Activated T-cell treated with anti-CD3 and anti-CD28 coated beads, Interleukin-2, amount 50 U/mL, for 48 hours (primary cell): ENCODE data around the gene ARID2.

ENCODE experiments used
- DNase-seq, 2 experiments: peaks; one replicate each; pipeline ENCODE4 v3.0.0-alpha.2; 2020

ARID2 gene

DNA sequence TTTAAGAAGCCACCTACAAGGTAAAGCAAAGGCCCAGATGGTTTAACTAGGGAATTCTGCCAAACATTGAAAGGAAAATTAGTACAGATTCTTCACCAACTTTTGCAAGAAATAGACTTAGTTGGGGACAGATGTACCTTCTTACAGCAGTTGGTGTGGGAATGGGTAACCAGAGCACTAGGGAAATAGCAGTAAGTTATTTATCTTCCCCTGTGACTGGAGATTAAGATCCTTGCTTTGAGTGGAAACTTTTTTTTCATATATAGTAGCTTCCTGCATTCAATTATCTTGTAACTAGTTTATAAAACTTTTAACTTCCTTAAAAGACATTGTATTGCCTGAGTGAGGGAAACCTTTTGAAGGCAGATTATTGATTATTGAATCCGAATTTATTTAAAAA, 44.2 kb downstream of the ARID2 start:
- no peak for DNase-seq

DNA sequence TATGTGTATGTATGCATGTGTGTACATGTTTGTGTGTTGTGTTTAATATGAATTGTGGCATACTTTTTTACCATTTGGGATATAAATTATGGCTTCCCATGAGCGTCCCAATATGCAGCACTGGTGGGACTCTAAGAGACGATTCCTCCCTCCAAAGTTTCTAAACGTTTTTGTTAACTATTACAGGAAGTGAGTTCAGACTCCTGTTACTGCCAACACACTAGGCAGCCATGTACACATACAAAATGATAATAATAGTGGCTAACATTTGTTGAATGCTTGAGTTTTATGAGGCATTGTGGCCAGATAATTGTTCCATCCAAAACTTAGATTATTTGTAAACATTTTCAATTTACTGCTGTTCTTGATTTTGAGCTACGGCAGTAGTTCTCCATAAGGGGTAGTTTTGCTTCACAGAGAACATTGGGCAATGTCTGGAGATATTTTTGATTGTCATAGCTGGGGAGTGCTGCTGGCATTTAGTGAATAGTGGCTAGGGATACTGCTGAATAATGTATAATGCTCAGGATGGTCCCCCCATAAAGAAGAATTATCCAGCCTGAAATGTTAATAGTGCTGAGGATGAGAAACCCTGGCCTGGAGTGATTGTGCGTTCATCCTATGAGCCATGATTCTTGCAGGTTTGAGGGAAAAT, 45.1 kb downstream of the ARID2 start:
- DNase-seq: no peak

DNA sequence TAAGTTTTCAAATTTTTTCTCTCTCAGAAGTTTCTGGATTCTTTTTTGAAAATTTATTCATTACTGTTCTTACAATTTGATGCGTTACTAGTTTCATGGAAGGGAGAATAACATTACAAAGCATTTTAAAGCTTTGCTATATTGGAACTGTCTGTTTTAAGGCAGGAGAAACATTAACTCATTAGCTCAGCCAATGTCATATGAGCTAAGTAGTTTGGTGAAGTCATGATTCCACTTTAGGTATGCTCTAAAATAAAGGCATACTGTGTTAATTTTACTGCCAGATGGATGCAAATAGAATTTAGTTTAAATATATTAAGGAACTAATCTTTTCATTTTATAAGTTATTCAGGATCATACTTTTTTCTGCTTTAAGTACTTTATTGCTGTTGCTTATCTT, 46.0 kb downstream of the ARID2 start:
- DNase-seq: no peak

DNA sequence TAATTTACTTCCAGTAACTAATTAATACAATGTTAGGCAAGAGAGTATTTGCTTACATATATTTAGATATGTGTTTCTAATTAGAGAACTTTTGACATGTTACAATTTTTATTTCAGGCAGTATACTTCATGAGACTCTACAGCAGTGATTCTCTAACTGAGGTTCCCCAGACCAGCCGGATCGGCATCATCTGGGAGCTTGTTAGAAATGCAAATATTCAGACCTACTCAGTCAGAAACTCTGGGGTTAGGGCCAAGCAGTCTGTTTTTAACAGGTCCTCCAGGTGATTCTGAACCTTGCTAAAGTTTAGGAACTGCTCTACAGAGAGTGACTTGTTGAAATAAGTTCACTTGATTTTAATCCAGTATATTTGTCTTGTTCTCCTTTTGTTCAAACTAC, 46.5 kb downstream of the ARID2 start:
- DNase-seq: no peak

DNA sequence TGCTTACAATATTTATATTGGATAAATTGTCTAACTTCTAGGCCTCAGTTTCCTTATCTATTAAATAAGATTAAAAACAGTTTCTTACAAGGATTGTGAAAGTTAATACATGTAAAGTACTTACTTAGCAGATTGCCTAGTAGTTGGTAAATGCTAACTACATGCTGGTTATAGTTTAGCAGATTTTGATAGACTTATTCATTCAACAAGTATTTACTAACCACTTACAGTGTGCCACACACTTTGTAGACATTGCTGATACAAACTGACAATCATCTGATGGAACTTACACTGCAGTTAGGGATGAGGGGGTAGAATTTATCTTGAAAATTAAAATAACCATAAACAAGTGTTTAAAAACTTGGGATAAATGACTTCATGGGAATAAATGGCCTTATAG, 50.4 kb downstream of the ARID2 start:
- DNase-seq: no peak

DNA sequence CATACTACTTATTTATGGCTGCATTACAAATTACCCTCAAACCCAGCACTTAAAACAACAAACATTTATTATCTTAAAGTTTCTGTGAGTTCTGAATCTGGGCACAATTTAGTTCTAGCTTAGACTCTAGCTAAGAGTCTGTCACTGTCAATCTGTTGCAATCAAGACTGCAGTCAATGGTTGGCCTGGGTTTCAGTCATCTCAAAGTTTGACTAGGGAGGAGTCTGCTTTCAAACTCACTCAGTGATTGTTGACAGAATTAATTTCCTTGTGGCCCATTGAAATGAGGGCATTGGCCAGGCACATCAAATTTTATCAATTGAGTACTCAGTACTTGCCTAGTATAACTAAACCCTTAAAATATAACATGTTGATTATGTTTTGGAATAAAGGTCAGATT, 51.6 kb downstream of the ARID2 start:
- no peak for DNase-seq

DNA sequence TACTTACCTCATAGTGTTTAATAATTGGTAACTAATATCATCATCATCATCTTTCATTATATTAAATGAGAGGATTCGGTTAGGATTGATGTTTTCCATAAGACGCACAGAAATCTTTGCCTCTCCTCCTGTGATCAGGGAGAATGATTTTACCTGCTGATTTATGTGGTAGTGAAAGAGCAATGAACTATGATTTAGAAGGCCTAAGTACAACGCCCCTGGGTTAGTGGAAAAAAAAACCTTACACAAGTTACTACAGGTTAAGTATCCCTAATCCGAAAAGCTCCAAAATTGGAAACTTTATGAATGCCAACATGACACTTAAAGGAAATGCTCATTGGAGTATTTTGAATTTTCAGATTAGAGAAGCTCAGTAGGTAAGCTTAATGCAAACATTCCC, 55.8 kb downstream of the ARID2 start:
- DNase-seq: no peak

DNA sequence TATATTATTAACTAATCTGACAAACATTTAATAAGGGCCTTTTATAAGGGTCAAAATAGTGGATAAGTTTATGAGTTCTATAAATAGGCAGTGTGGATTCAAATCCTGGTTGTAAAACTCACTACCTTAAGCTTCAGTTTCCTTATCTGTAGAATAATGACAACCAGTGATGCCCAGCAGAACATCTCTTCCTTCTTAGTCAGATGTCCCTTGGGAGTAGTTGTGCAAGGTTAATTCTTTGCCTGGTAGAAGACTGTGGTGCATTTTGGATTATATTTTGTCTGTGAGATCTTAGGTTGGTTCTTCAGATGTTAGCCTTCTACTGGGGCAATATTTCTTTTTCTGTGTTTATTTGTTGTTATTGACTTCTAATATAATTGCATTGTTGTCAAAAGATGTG, 59.5 kb downstream of the ARID2 start:
- no peak for DNase-seq

DNA sequence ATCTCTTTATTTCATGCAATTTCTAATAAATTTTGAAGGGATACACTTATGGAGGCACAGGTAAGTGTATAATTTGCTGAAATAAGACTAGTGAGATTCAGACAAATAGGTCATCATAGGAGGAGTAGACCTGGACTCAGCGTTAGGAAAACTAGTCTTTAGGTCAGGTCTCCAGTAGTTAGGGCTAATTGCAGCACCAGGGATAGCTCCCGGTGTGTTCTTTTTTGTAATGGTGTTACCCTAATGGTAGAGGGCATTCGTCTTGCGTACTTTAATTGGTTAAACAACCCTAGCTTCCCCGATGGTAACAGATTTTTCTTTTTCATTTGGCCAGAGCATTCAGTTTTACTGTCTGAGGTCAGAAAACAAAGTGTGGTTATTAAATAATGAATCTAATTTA, 64.9 kb downstream of the ARID2 start:
- no peak for DNase-seq

DNA sequence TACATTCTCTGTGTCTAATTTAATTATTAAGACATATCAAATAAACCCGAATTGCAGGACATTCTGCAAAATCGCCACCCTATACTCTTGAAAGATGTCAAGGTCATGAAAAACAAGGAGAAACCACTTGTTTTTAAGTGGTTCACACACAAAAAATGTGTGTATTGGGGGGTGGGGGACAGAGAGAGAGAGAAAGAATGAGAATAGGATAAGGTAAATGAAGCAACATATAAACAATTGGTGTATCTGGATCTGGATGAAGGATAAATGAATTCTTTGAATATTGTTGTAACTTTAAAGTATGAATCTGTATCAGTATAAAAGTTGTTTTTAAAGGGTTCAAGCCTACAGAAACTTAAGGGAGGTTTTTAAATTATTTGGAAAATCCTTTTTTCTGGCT, 72.1 kb downstream of the ARID2 start:
- no peak for DNase-seq

DNA sequence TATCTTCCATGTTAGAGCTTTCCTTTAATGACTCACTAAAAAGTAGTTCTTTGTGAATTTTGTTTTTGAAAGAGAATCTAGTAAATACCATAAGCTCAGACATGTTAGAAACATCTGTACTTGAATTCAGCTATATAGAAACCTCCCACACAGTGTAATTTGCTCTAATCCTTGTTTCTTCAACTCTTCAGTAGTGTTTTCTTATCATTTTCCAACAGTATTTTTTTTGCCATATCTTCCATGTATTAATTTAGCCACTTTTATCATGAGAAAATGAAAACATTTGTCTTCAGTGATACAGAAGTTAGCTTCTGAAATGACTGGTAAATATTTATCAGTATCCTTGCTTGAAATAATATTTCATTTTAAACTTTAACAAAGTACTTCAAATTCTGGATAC, 73.6 kb downstream of the ARID2 start:
- DNase-seq: no peak

DNA sequence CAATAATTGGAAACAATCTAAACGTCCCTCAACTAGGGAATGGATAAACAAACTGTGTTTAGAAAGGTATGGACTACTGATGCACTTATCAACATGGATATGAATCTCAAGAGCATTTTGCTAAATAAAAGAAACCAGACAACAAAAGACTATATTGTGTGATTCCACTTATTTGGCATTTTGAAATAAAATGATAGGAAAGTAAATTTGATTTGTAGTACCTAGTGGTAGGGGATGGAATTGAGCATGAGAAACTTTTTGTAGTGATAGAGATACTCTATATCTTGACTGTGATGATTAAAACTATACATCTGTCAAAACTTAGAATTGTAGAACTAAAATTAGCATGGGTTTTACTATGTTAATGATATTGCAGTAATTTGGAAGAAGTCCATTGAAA, 87.1 kb downstream of the ARID2 start:
- DNase-seq: no peak

DNA sequence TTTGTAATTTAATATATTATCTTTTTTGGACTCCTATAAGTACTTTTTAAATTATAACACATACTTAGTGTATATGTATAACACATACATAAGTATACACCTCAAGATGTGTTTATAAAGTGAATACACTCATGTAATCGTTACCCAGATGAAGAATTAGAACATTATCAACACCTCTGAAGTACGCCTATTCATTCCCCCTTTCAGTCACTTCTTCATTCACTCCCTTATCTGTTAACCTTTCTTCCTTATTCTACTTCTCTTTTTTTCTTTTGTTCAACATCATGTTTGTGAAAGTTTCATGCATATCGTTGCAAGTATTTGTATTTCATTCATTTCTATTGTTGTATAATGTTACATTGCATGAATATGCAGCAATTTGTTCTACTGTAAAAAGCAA, 98.5 kb downstream of the ARID2 start:
- no peak for DNase-seq

DNA sequence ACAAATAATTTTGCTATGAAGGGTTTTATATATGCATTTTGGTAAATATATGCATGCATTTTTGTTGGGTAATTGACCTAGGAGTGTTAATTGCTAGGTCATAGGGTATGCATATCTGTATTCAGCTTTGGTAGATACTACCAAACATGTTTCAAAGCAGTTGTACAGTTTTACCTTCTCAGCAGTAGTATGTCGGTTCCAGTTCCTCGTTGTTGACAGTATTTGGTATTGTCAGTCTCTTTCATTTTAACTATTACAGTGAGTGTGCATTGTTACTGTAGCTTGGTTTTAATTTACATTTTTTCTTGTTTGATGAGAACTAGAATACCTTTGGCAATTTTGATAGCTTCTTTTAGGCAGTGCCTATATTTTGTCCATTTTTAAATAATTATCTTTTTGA, 98.9 kb downstream of the ARID2 start:
- no peak for DNase-seq

DNA sequence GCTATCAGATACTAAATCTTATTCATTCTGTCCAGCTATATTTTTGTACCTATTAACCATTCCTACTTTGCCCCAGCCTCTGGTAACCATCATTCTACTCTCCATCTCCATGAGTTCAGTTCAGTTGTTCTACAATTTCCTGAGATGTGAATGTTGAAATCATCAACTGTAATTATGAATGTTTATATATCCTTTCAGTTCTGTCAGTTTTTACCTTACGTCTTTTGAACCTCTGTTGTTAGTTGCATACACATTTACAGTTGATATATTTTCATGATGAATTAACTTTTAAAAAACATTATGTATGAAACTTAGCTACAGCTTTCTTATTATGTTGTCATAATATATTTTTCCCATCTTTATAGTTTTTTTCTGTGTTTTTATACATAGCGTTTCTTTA, 102.1 kb downstream of the ARID2 start:
- no peak for DNase-seq

DNA sequence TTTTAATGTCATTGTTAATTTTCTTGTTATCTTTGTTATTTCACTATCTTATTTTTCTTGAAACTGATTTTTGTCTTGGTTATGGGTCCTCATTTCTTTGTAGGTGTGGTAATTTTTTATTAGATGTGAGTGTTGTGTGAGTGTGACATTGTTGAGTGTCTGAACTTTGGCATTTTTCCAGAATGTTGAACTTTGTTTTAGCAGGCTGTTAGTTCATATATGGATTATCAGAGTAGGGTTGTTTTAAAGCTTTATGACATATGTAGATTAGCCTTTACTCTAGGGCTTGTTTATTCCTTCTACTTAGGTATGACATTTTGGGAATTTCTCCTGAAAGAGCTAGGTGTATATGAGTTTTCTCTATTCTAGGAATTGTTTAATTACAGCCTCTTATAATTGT, 103.9 kb downstream of the ARID2 start:
- no peak for DNase-seq

DNA sequence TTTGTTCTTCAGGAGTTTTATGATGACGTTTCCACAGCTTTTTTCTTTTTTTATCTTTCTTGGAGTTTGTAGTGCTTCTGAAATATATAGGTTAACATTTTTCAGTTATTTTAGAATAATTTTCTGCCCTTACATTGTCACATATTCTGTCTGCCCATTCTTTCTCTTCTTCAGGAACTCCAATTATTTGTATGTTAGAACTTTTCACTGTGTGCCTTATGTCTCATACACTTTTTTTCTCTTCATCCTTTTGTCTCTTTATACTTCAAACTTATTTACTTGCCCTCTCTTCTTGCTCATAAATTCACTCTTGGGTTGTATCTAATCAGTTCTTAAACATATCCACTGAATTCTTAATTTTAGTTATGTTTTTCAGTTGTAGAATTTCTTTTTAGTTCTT, 105.3 kb downstream of the ARID2 start:
- DNase-seq: no peak

DNA sequence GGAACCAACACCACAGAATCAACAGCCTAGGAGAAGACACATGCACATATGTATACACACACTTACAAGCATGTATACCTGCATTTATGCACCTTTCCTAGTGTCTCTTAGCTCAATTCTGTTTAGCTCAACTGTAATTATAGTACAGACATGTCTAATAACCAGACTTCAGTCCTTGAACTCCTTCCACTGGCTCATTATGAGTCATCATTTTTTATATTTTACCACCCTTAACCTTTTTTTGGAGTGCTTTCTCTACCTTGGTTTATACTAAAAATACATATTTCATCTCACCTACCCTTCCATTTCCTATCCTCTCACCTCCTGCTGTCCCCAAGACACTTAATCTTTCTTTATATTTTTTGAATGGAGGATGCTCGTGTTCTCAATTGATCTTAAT, 110.4 kb downstream of the ARID2 start:
- no peak for DNase-seq

DNA sequence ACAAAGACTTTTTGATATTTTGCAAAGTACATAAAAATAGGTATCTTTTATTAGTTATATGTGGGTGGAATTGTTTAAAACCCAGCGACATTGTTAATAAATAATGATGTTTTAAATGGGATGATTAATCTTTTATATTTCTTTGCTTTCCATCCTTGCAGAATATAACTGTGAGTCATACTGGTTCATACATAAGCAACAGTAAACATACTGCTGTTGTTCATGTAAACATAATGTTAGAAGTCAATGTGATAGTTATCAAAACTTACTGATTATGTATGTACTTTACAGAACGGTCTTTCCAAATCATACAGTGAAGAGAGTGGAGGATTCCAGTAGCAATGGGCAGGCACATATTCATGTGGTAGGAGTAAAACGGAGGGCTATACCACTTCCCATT, 119.8 kb downstream of the ARID2 start:
- no peak for DNase-seq

DNA sequence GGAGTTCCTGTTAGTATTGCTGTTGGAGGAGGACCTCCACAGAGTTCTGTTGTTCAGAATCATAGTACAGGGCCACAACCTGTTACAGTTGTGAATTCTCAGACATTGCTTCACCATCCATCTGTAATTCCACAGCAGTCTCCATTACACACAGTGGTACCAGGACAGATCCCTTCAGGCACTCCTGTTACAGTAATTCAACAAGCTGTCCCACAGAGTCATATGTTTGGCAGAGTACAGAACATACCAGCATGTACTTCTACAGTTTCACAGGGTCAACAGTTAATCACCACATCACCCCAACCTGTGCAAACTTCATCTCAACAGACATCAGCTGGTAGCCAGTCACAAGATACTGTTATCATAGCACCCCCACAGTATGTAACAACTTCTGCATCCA, 120.8 kb downstream of the ARID2 start:
- no peak for DNase-seq

DNA sequence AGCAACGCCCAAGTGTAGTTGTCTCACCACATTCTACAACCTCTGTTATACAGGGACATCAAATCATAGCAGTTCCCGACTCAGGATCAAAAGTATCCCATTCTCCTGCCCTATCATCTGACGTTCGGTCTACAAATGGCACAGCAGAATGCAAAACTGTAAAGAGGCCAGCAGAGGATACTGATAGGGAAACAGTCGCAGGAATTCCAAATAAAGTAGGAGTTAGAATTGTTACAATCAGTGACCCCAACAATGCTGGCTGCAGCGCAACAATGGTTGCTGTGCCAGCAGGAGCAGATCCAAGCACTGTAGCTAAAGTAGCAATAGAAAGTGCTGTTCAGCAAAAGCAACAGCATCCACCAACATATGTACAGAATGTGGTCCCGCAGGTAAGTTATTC, 123.0 kb downstream of the ARID2 start:
- no peak for DNase-seq

DNA sequence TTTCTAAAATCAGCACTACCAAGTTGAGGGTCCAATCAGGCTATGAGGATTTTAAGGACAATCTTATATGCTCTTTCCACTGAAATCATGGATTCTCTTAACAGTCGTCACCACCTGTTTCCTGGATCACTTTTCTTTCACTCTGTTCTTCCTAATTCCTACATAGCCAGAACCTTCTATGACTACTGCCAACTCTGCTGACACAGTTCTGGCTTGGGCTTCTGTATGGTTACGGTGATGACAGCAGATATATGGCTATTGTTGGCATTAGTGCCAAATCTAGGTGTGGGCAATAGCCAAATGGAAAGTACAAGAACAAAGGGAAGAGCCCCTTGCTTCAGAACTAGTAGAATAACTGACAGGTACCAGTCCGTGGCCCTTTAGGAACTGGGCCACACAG, 124.0 kb downstream of the ARID2 start:
- no peak for DNase-seq

DNA sequence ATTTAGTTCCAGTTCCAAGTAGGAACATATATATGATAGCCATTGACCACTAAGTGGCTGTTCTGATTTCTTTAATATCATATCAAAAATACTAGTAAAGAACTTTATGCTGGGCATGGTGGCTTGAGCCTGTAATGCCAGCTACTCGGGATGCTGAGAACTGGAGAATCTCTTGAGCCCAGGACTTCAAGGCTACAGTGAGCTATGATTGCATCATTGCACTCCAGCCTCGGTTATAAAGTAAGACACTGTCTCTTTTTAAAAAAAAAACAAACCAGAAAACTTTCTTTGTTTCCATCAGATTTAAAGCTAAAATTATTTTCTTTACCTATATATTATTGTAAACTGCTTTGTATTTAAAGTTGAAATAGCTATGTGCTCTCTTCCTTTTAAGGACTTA, 133.8 kb downstream of the ARID2 start:
- no peak for DNase-seq

DNA sequence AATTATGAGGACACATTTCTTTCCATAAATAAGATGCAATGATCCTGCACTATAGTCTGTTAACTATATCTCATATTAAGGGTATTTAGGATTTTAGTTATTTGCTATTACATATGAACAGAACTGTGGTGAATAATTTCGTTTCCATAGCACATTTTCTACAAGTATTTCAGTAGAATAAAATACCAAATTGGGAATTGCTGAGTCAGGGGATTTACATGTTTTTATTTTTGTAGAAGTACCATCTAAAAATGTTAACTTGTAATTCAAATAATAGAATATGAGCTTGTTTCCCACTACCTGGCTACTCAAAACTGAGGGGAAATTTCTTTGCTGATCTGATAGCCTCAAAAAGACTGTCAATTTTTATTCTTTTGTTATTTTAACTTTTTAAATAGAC, 136.8 kb downstream of the ARID2 start:
- no peak for DNase-seq

DNA sequence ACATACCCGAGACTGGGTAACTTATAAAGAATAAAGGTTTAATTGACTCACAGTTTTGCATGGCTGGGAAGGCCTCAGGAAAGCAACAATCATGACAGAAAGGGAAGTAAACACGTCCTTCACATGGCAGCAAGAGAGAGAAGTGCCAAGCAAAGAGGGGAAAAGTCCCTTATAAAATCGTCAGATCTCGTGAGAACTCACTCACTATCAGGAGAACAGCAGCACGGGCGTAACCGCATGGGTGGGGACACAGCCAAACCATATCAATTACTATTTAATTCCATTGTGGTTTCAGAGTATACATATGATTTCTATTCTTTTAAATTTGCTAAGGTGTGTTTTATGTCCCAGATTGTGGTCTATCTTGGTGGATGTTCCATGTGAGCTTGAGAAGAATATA, 142.9 kb downstream of the ARID2 start:
- DNase-seq: no peak

DNA sequence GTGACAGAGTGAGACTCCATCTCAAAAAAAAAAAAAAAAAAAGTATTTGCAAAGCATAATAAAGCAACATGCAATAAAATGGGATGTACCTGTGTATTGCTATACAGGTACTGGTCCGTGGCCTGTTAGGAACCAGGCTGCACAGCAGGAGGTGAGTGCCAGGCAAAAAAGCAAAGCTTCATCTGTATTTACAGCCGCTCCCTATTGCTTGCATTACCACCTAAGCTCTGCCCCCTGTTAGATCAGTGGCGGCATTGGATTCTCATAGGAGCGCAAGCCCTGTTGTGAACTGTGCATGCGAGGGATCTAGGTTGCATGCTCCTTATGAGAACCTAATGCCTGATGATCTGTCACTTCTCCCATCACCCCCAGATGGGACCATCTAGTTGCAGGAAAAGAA, 147.6 kb downstream of the ARID2 start:
- no peak for DNase-seq
